Kidney (tissue), 14 donors: ENCODE measurements around the gene SORBS1. TPM values are rescaled to one million over a fixed set of nuclear protein-coding genes. Genes with fewer than 3 reads are reported as not detected.

Experiments used
- DNase-seq, 5 donors: peaks; one replicate each; pipeline ENCODE4 v3.0.0-alpha.2; 2013 to 2020
- FAIRE-seq: peaks from 2 replicates; lab custom pipeline; 2012; peaks lifted over from hg19 to GRCh38; lab: Jason Lieb, UNC
- H3K27ac ChIP-seq, 2 donors: one replicate each; pipeline ENCODE4 v1.7.0; 2013; ENCODE audit warnings: low read depth in 2 of 2, low read length in 2 of 2, inconsistent platforms in 1 of 2
- H3K27me3 ChIP-seq: one replicate; pipeline ENCODE4 v1.7.1; 2013; ENCODE audit warnings: low read length, inconsistent platforms; ENCODE audit not compliant: control insufficient read depth, insufficient read depth
- H3K36me3 ChIP-seq, 3 donors: one replicate each; pipeline versions ENCODE4 v1.7.0 to v1.7.1; 2013; ENCODE audit warnings: low read length in 3 of 3, control low read depth in 1 of 3, inconsistent platforms in 1 of 3; ENCODE audit not compliant: insufficient read depth in 3 of 3, control insufficient read depth in 2 of 3
- H3K4me1 ChIP-seq, 3 donors: one replicate each; pipeline versions ENCODE4 v1.7.0 to v1.7.1; 2013; ENCODE audit warnings: low read length in 3 of 3, inconsistent platforms in 1 of 3, low read depth in 1 of 3; ENCODE audit not compliant: control insufficient read depth in 2 of 3, insufficient read depth in 2 of 3
- H3K4me3 ChIP-seq, 3 donors: one replicate each; pipeline versions ENCODE4 v1.7.0 to v1.8.1; 2013; ENCODE audit warnings: low read length in 3 of 3, control low read depth in 1 of 3, inconsistent platforms in 1 of 3
- H3K9ac ChIP-seq, 3 donors: one replicate each; pipeline versions ENCODE4 v1.7.0 to v1.7.1; 2013; ENCODE audit warnings: low read length in 3 of 3, control low read depth in 1 of 3, inconsistent platforms in 1 of 3
- H3K9me3 ChIP-seq, 3 donors: one replicate each; pipeline versions ENCODE4 v1.7.0 to v1.7.1; 2013; ENCODE audit warnings: low read length in 3 of 3, control low read depth in 1 of 3, inconsistent platforms in 1 of 3; ENCODE audit not compliant: control insufficient read depth in 2 of 3, insufficient read depth in 1 of 3
- intact Hi-C: fragments of 100-400 bp; cut with DNase I; formaldehyde crosslinking; loops from one replicate; pipeline ENCODE4 v1.11.1; 2022
- polyA plus RNA-seq: library from polyadenylated mRNA; stranded (reverse); fragments of 350-450 nt; fragmentation: Illumina TruSeq; extraction: RNeasy Lipid Tissue Mini Kit (QIAGEN cat#74804); gene quantifications from one replicate; pipeline ENCODE4 v1.2.3, GENCODE V29; 2014; ENCODE audit warnings: low read depth, low replicate concordance; ENCODE audit not compliant: insufficient read depth
- total RNA-seq: library from RNA; stranded (reverse); fragmentation: NEBNext Ultra II Directional; extraction: Animal tissue kit (Norgen Biotek cat#: 25700); gene quantifications from one replicate; pipeline ENCODE4 v1.2.1, GENCODE V29; 2021
- TF ChIP-seq, protein P1 (sequence below): IDR thresholded peaks from 3 replicates; pipeline ENCODE4 v1.5.1; 2012; ENCODE audit warnings: mild to moderate bottlenecking, moderate library complexity, borderline replicate concordance; ENCODE audit not compliant: insufficient read depth; ENCODE audit errors: extremely low read depth
- donor health status: control.
- donor health status: control.
- donor health status: control.
- donor health status: control.
- donor health status: control.
- donor health status: DM: yes; HTN: yes; CAD: no.
- donor health status: Normal renal cell carcinoma (clear cell type).

Gene SORBS1
- total and polyA plus RNA-seq, 2 donors from 2014 or later, result 12.2 to 91.7 TPM

DNA sequence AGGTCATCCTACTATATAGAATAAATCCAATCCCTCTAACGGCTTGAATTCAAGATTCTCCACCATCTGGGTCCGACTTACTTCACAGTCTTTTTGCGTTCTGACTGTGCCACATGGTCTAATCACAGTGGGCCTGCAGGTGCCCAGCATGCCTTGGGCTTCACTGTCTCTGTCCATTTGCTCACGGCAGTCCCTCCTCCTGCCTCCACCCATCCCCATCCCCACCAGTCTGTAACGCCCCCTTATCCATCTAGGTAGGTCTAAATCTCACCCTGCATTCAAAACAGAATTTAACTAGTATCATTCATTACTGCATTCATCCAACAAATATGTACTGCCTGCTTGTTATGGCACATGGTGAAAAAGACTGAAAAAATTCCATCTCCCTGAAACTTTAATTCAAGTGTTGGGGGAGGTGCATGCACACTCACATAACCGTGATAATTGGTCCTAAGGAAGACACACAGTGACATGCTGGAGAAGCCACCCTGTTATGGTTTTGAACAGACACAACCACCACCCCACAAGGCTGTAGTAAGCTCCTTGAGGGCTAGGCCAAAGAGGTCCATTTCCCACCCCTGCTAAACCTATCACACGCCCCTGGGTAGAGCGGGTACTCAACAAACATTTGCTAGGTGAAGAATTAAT, 24.2 kb downstream of the SORBS1 start:
- Histone ChIP-seq H3K27ac (no peak overlapping the region), H3K4me3 (no peak overlapping the region), H3K4me1 (peaks cover 0 to 28% (median 16%) of the 10 kb centered on the region in 3 donors), H3K9me3 (no peaks in the 10 kb centered on the region), H3K36me3 (no peaks in the 10 kb centered on the region), H3K9ac (no peak overlapping the region), H3K27me3 (no peaks in the 10 kb centered on the region)
- DNase-seq (no peak), FAIRE-seq (no peak)
- intact Hi-C loops, result no loop called here
- TF ChIP-seq, protein P1, sequence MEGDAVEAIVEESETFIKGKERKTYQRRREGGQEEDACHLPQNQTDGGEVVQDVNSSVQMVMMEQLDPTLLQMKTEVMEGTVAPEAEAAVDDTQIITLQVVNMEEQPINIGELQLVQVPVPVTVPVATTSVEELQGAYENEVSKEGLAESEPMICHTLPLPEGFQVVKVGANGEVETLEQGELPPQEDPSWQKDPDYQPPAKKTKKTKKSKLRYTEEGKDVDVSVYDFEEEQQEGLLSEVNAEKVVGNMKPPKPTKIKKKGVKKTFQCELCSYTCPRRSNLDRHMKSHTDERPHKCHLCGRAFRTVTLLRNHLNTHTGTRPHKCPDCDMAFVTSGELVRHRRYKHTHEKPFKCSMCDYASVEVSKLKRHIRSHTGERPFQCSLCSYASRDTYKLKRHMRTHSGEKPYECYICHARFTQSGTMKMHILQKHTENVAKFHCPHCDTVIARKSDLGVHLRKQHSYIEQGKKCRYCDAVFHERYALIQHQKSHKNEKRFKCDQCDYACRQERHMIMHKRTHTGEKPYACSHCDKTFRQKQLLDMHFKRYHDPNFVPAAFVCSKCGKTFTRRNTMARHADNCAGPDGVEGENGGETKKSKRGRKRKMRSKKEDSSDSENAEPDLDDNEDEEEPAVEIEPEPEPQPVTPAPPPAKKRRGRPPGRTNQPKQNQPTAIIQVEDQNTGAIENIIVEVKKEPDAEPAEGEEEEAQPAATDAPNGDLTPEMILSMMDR, result no peak

DNA sequence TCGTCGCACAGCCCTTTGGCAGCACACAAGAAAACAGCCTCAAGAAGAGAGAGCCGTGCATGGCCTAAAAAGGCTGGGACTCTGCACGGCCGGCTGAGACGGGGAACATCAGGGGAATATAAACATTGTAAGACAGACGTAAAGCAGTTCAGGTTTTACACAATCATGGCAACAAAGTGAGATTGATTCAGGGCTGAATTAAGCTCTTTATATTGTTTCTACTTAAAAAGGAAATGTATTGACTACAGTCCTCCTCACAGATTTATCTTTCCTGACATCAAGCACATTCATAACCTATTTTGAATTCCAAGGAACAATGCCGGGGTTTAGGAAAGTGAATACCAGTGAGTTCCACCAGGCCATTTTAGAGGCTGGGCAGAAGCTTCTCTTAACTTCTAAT, 25.2 kb downstream of the SORBS1 start:
- Histone ChIP-seq H3K36me3 (no peaks in the 10 kb centered on the region), H3K9me3 (no peaks in the 10 kb centered on the region), H3K9ac (no peak overlapping the region), H3K27me3 (no peaks in the 10 kb centered on the region), H3K4me1 (peaks cover 0 to 26% (median 13%) of the 10 kb centered on the region in 3 donors), H3K27ac (peak overlapping the region in 1 of 2 donors; percentile 9), H3K4me3 (no peak overlapping the region)
- FAIRE-seq, result no peak
- DNase-seq, result peak in 3 of 5 donors; percentile 27 to 67 (median 37)
- intact Hi-C loops, result no loop called here
- TF ChIP-seq, protein P1, result no peak

DNA sequence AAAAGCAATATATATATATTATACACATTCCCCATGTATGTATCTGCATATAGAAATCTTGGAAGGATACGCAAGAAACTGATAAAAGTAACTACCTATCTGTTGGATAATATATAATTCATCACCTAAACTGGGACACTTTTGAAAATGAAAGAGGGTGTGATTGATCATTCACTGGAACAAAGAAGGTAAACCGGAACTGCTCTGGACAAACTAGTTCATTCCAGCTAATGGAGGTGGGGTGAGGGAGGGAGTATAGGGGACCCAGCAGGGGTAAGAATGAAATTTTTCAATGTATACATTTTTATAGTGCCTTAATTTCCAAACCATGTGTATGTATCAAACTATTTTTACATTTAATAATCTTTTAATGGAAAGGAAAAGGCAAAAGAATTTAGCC, 25.6 kb downstream of the SORBS1 start:
- DNase-seq, result no peak
- Histone ChIP-seq H3K4me1 (peaks cover 0 to 26% (median 13%) of the 10 kb centered on the region in 3 donors), H3K27me3 (no peaks in the 10 kb centered on the region), H3K4me3 (no peak overlapping the region), H3K9me3 (no peaks in the 10 kb centered on the region), H3K27ac (no peak overlapping the region), H3K9ac (no peak overlapping the region), H3K36me3 (no peaks in the 10 kb centered on the region)
- TF ChIP-seq, protein P1, result no peak
- FAIRE-seq, result no peak
- intact Hi-C loops, result no loop called here
